IPS-11a (cell line): ENCODE results near the gene EFHC1.

Source experiments
- H3K4me3 ChIP-seq: one replicate; pipeline ENCODE4 v1.5.1; 2013; ENCODE audit warnings: low read depth, low read length, control low read depth

Gene EFHC1

GRCh38 chr6:52516269-52516668, 96.1 kb downstream of the EFHC1 start:
- no peak overlapping the region for H3K4me3 ChIP-seq

- no peak overlapping the region for H3K4me3 ChIP-seq
These were observed 96.8 kb downstream of the EFHC1 start for GRCh38 chr6:52516943-52517342.

GRCh38 chr6:52517502-52518278, 97.5 kb downstream of the EFHC1 start:
- no peak overlapping the region for H3K4me3 ChIP-seq

GRCh38 chr6:52518279-52518945, 98.3 kb downstream of the EFHC1 start:
- no peak overlapping the region for H3K4me3 ChIP-seq

- H3K4me3 ChIP-seq: no peak overlapping the region
These were observed 99.5 kb downstream of the EFHC1 start for GRCh38 chr6:52519618-52520017.

GRCh38 chr6:52522151-52522626, 102.0 kb downstream of the EFHC1 start:
- H3K4me3 ChIP-seq: no peak overlapping the region

GRCh38 chr6:52522655-52523054, 102.5 kb downstream of the EFHC1 start:
- H3K4me3 ChIP-seq: no peak overlapping the region

- H3K4me3 ChIP-seq: no peak overlapping the region
These were observed 103.4 kb downstream of the EFHC1 start for GRCh38 chr6:52523378-52524142.

GRCh38 chr6:52524918-52525317, 104.8 kb downstream of the EFHC1 start:
- no peak overlapping the region for H3K4me3 ChIP-seq

- H3K4me3 ChIP-seq: no peak overlapping the region
These were observed 106.5 kb downstream of the EFHC1 start for GRCh38 chr6:52526634-52527033.

- no peak overlapping the region for H3K4me3 ChIP-seq
These were observed 107.3 kb downstream of the EFHC1 start for GRCh38 chr6:52527436-52527835.

GRCh38 chr6:52529311-52529710, 109.2 kb downstream of the EFHC1 start:
- no peak overlapping the region for H3K4me3 ChIP-seq

GRCh38 chr6:52530351-52530750, 110.2 kb downstream of the EFHC1 start:
- H3K4me3 ChIP-seq: no peak overlapping the region

GRCh38 chr6:52531396-52531795, 111.3 kb downstream of the EFHC1 start:
- H3K4me3 ChIP-seq: no peak overlapping the region

GRCh38 chr6:52531834-52532233, 111.7 kb downstream of the EFHC1 start:
- H3K4me3 ChIP-seq: no peak overlapping the region

GRCh38 chr6:52532457-52532856, 112.3 kb downstream of the EFHC1 start:
- no peak overlapping the region for H3K4me3 ChIP-seq

GRCh38 chr6:52533491-52533890, 113.3 kb downstream of the EFHC1 start:
- no peak overlapping the region for H3K4me3 ChIP-seq

- no peak overlapping the region for H3K4me3 ChIP-seq
These were observed 114.2 kb downstream of the EFHC1 start for GRCh38 chr6:52534363-52534762.

- H3K4me3 ChIP-seq: no peak overlapping the region
These were observed 114.8 kb downstream of the EFHC1 start for GRCh38 chr6:52534966-52535390.

GRCh38 chr6:52535711-52536423, 115.7 kb downstream of the EFHC1 start:
- no peak overlapping the region for H3K4me3 ChIP-seq

GRCh38 chr6:52536424-52536916, 116.3 kb downstream of the EFHC1 start:
- H3K4me3 ChIP-seq: no peak overlapping the region
